CD8-positive, alpha-beta memory T cell (primary cell): ENCODE data around the gene CIT. TPM values are rescaled to one million over a fixed set of nuclear protein-coding genes. Genes with fewer than 3 reads are reported as not detected.

Experiments used
- CTCF ChIA-PET: fragments of 350-600 bp; sonication (Branson Sonifier 250); formaldehyde crosslinking; loops from one replicate; lab custom pipeline; 2021; ENCODE audit warnings: antibody characterized with exemption; lab: Charles Lee
- POLR2A ChIA-PET: fragments of 350-600 bp; sonication (Branson Sonifier 250); formaldehyde crosslinking; loops from one replicate; lab custom pipeline; 2021; ENCODE audit warnings: antibody characterized with exemption; lab: Charles Lee
- DNase-seq, 5 donors: peaks; one replicate each; pipeline versions ENCODE4 v3.0.0 to v3.0.0-alpha.2; 2020 to 2022; ENCODE audit warnings: mixed read lengths in 1 of 5
- H3K27ac ChIP-seq: one replicate; pipeline ENCODE4 v1.7.0; 2013; ENCODE audit warnings: low read depth, mild to moderate bottlenecking, low read length, moderate library complexity
- H3K27me3 ChIP-seq: 2 replicates; pipeline ENCODE4 v1.7.0; 2013; ENCODE audit warnings: low read length, mild to moderate bottlenecking; ENCODE audit not compliant: insufficient read depth, poor library complexity, severe bottlenecking
- H3K36me3 ChIP-seq: 2 replicates; pipeline ENCODE4 v1.7.0; 2013; ENCODE audit warnings: mild to moderate bottlenecking, low read length, moderate library complexity; ENCODE audit not compliant: insufficient read depth
- H3K4me1 ChIP-seq: 2 replicates; pipeline ENCODE4 v1.7.0; 2013; ENCODE audit warnings: mild to moderate bottlenecking, low read length, moderate library complexity; ENCODE audit not compliant: insufficient read depth
- H3K4me3 ChIP-seq: 2 replicates; pipeline ENCODE4 v1.7.0; 2013; ENCODE audit warnings: mild to moderate bottlenecking, low read length
- H3K9me3 ChIP-seq: 2 replicates; pipeline ENCODE4 v1.7.0; 2013; ENCODE audit warnings: mild to moderate bottlenecking, low read length
- H3K27ac Mint-ChIP-seq, 8 donors: one replicate each; pipeline ENCODE4 v1.8.0; 2020 to 2021; ENCODE audit warnings: mixed read lengths in 8 of 8, mild to moderate bottlenecking in 6 of 8, inconsistent platforms in 3 of 8, moderate library complexity in 3 of 8
- H3K27me3 Mint-ChIP-seq, 2 donors: one replicate each; pipeline ENCODE4 v1.8.0; 2020 to 2021; ENCODE audit warnings: mixed read lengths in 2 of 2, mild to moderate bottlenecking in 1 of 2, moderate library complexity in 1 of 2
- H3K36me3 Mint-ChIP-seq, 3 donors: one replicate each; pipeline ENCODE4 v1.8.0; 2020 to 2021; ENCODE audit warnings: mixed read lengths in 3 of 3, inconsistent platforms in 1 of 3, mild to moderate bottlenecking in 1 of 3
- H3K4me1 Mint-ChIP-seq, 3 donors: one replicate each; pipeline ENCODE4 v1.8.0; 2020 to 2021; ENCODE audit warnings: mixed read lengths in 3 of 3, inconsistent platforms in 1 of 3, mild to moderate bottlenecking in 1 of 3
- H3K4me3 Mint-ChIP-seq, 7 donors: one replicate each; pipeline ENCODE4 v1.8.0; 2020 to 2021; ENCODE audit warnings: mixed read lengths in 7 of 7, mild to moderate bottlenecking in 6 of 7, moderate library complexity in 4 of 7, inconsistent platforms in 2 of 7
- H3K9me3 Mint-ChIP-seq, 5 donors: one replicate each; pipeline ENCODE4 v1.8.0; 2020 to 2022; ENCODE audit warnings: mixed read lengths in 5 of 5, mild to moderate bottlenecking in 3 of 5, moderate library complexity in 2 of 5, inconsistent platforms in 1 of 5
- polyA plus RNA-seq: library from polyadenylated mRNA; unstranded; fragments of 300-500 nt; fragmentation: Illumina TruSeq; gene quantifications from one replicate; pipeline ENCODE4 v1.2.3, GENCODE V29; 2021
- total RNA-seq, 2 experiments: library from RNA; stranded (reverse); gene quantifications; one replicate each; pipeline ENCODE4 v1.2.3, GENCODE V29; 2021

Gene CIT
- total and polyA plus RNA-seq, 3 experiments from 2014 or later: 0.61 to 19.3 (median 17.6) TPM

DNA sequence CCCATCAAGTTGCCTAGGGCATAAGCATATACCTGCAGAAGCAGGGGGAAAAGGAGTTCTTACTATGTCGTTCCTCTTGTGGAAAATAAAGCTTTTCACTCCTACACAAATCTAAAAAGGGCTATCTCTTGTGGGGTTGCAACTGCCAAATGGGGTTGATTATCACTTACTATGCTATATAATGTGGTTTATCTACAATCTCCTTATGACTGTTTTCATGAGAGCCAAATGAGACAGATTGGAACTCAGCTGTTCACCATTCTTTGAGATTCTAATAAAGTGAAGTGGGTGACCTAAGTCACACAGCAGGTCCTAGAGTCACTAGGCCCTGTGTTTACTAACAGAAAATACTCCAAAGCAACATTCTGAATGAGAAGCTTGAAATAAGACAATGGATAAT lies 47.7 kb downstream of the CIT start:
- Mint-ChIP-seq H3K36me3 (peaks cover 0 to 4% (median 0%) of the 10 kb centered on the region in 3 donors), H3K9me3 (peaks cover 0 to 4% (median 0%) of the 10 kb centered on the region in 5 donors), H3K4me3 (no peak overlapping the region), H3K27me3 (no peaks in the 10 kb centered on the region), H3K4me1 (peaks cover 0 to 8% (median 3%) of the 10 kb centered on the region in 3 donors), H3K27ac (no peak overlapping the region)
- Histone ChIP-seq H3K27me3 (no peaks in the 10 kb centered on the region), H3K27ac (no peak overlapping the region), H3K36me3 (no peaks in the 10 kb centered on the region), H3K4me1 (no peaks in the 10 kb centered on the region), H3K9me3 (no peaks in the 10 kb centered on the region), H3K4me3 (no peak overlapping the region)
- CTCF ChIA-PET: no interaction called here
- no peak for DNase-seq
- POLR2A ChIA-PET: no interaction called here

DNA sequence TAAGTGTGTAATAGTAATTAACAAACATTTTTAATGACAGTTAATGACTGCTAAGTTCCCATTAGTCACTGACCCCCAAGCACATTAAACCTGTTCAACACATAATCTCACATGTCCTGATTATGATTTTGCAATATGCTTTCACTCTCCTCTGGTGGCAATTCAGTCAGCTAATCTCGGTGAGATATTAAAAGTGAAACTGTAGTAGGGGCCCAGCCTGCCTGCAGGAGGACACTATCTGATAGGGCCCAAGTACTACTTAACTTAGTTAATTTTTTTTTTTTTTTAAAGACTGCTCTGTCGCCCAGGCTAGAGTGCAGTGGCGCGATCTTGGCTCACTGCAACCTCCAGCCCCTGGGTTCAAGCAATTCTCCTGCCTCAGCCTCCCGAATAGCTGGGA lies 48.8 kb downstream of the CIT start:
- H3K9me3 Mint-ChIP-seq: peaks cover 0 to 4% (median 0%) of the 10 kb centered on the region in 5 donors
- ChIA-PET CTCF (no interaction called here), POLR2A (no interaction called here)
- H3K27ac Mint-ChIP-seq: no peak overlapping the region
- H3K4me1 ChIP-seq: no peaks in the 10 kb centered on the region
- H3K27ac ChIP-seq: no peak overlapping the region
- H3K4me1 Mint-ChIP-seq: peaks cover 0 to 8% (median 3%) of the 10 kb centered on the region in 3 donors
- H3K36me3 Mint-ChIP-seq: peaks cover 0 to 4% (median 0%) of the 10 kb centered on the region in 3 donors
- H3K4me3 Mint-ChIP-seq: peak overlapping the region in 1 of 7 donors; percentile 4
- no peak for DNase-seq
- H3K36me3 ChIP-seq: no peaks in the 10 kb centered on the region
- no peak overlapping the region for H3K4me3 ChIP-seq
- no peaks in the 10 kb centered on the region for H3K9me3 ChIP-seq
- H3K27me3 Mint-ChIP-seq: no peaks in the 10 kb centered on the region
- H3K27me3 ChIP-seq: no peaks in the 10 kb centered on the region

DNA sequence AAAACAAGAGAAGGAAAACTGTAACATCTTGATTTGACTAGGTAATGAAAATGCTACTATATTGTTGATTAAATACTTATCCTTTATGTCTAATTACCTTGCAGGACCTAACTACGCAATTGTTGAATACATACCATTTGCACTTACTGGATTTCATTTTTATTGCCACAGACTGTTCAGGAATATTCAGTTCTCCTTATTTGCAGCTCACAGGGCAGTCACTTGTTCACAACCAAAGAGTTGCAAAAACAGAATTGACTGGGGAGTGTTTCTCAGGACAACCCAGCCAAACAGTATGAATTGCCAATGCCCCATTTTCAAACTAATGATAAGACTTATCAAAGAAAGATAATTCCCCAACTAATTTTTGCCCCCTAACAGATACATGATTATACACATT lies 49.4 kb downstream of the CIT start:
- Histone ChIP-seq H3K27ac (no peak overlapping the region), H3K36me3 (no peaks in the 10 kb centered on the region), H3K27me3 (no peaks in the 10 kb centered on the region), H3K4me1 (no peaks in the 10 kb centered on the region), H3K9me3 (no peaks in the 10 kb centered on the region), H3K4me3 (no peak overlapping the region)
- Mint-ChIP-seq H3K27ac (no peak overlapping the region), H3K4me3 (no peak overlapping the region), H3K4me1 (peaks cover 0 to 8% (median 3%) of the 10 kb centered on the region in 3 donors), H3K9me3 (peaks cover 0 to 4% (median 0%) of the 10 kb centered on the region in 5 donors), H3K27me3 (no peaks in the 10 kb centered on the region), H3K36me3 (peaks cover 0 to 2% (median 0%) of the 10 kb centered on the region in 3 donors)
- DNase-seq: no peak
- CTCF ChIA-PET: no interaction called here
- POLR2A ChIA-PET: no interaction called here

DNA sequence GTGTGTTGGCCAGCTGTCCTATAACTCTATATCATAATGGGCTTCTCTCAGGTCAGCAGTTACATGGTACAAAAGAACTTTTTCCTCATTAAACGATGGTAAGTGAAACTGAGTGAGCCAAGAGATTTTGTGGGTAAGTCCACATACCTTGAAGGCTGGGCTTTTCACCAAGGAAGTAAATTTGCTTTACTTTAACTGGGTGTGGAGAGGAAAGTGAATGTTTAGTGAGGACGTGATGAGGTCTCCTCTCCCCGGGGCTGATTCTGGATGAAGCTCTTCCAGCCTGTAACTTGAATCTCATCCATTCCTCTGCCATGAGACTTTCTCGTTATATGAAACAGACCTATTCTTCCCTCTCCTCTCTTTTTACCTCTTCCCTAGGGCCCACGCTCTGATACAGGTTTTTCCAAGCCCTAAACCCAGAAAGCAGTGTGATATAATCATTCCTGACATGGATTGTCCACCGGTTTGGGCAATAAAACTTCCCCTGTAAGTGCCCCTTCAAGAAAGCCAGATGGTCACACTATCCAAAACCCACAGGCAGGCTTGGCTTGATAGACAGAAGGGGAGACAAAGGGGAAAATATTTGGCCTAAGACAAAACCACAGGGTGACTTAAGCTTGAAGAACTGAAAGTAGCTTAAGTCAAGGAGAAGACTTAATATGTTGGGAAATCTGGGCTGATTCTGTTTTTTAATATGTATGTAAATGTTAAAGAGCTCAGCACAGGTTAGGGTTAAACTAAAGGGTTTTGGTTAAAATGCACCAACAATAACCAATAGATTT lies 50.3 kb downstream of the CIT start:
- Histone ChIP-seq H3K4me3 (no peak overlapping the region), H3K27me3 (no peaks in the 10 kb centered on the region), H3K9me3 (no peaks in the 10 kb centered on the region), H3K36me3 (no peaks in the 10 kb centered on the region), H3K27ac (no peak overlapping the region), H3K4me1 (no peaks in the 10 kb centered on the region)
- Mint-ChIP-seq H3K4me3 (peak overlapping the region in 1 of 7 donors; percentile 27), H3K27ac (peak overlapping the region in 1 of 8 donors; percentile 69), H3K36me3 (peaks cover 0 to 2% (median 0%) of the 10 kb centered on the region in 3 donors), H3K4me1 (peaks cover 0 to 8% (median 3%) of the 10 kb centered on the region in 3 donors), H3K27me3 (no peaks in the 10 kb centered on the region), H3K9me3 (peaks cover 0 to 4% (median 0%) of the 10 kb centered on the region in 5 donors)
- ChIA-PET CTCF (no interaction called here), POLR2A (no interaction called here)
- no peak for DNase-seq

DNA sequence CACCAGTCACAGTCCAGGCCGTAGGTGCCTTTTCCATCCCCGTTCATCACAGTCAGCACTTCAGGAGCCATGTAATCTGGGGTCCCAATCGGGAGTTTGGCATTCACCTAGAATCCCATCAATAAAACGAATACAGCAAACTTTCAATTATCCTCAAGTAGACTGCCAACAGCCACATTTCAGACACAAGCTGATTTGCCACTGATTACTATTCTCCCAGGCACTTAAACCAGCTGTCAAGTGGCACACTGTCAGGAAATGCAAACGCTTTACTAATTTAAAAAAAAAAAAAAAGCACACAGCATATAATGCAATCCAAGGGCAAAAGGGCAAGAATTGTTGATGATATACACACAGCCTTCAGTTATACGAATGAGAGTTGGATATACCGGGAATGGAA lies 51.9 kb downstream of the CIT start:
- Mint-ChIP-seq H3K4me3 (no peak overlapping the region), H3K36me3 (peaks cover 0 to 2% (median 0%) of the 10 kb centered on the region in 3 donors), H3K4me1 (peaks cover 0 to 8% (median 3%) of the 10 kb centered on the region in 3 donors), H3K27ac (no peak overlapping the region), H3K27me3 (no peaks in the 10 kb centered on the region), H3K9me3 (peaks cover 0 to 4% (median 0%) of the 10 kb centered on the region in 5 donors)
- POLR2A ChIA-PET: no interaction called here
- no peaks in the 10 kb centered on the region for H3K9me3 ChIP-seq
- CTCF ChIA-PET: no interaction called here
- H3K27ac ChIP-seq: no peak overlapping the region
- DNase-seq: no peak
- no peaks in the 10 kb centered on the region for H3K27me3 ChIP-seq
- no peak overlapping the region for H3K4me3 ChIP-seq
- H3K36me3 ChIP-seq: no peaks in the 10 kb centered on the region
- no peaks in the 10 kb centered on the region for H3K4me1 ChIP-seq

DNA sequence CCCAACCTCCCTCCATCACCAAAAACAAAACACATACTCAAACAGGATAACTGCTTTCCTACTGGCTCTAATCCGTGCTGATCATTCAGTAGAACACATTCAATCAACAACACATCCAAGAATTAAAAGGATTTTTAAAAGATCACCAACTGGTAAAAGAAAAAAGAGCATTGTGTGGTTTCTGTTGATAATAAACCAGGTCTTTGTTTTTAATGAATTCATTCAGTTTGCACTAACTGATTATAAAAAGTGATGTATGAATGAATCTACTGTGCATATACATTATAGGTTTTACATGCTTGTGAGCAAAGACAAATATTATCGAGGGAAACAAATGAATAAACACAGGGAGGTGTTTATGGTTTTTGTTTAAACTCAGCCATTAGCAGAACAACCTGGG lies 55.1 kb downstream of the CIT start:
- no peaks in the 10 kb centered on the region for H3K4me1 ChIP-seq
- CTCF ChIA-PET: no interaction called here
- H3K27me3 ChIP-seq: no peaks in the 10 kb centered on the region
- Mint-ChIP-seq H3K4me3 (no peak overlapping the region), H3K27ac (no peak overlapping the region), H3K27me3 (peaks cover 0 to 1% of the 10 kb centered on the region in 2 donors), H3K36me3 (no peaks in the 10 kb centered on the region), H3K4me1 (no peaks in the 10 kb centered on the region), H3K9me3 (no peaks in the 10 kb centered on the region)
- no peak overlapping the region for H3K27ac ChIP-seq
- H3K36me3 ChIP-seq: no peaks in the 10 kb centered on the region
- POLR2A ChIA-PET: no interaction called here
- DNase-seq: no peak
- no peaks in the 10 kb centered on the region for H3K9me3 ChIP-seq
- H3K4me3 ChIP-seq: no peak overlapping the region

DNA sequence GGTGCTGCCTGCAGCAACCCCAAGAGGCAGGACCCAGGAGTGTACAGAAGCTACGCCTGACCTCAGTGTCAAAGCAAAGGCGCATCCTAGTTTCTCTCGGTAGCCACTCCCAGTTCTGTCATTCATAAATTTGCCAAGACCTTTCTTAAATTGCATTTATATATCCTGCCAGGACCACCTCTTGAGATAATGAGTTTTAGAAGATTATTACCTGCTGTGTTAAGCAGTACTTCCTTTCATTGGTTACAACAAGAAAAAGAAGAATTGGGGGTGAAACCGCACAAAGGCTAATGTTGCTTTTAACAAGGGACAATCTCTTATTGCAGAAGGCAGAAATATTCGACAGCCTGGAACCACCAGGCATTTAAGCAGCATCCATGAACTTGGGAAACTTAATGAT lies 57.8 kb downstream of the CIT start:
- Histone ChIP-seq H3K4me3 (no peak overlapping the region), H3K27ac (no peak overlapping the region), H3K4me1 (no peaks in the 10 kb centered on the region), H3K9me3 (no peaks in the 10 kb centered on the region), H3K36me3 (no peaks in the 10 kb centered on the region), H3K27me3 (no peaks in the 10 kb centered on the region)
- no peak for DNase-seq
- Mint-ChIP-seq H3K9me3 (no peaks in the 10 kb centered on the region), H3K36me3 (peaks cover 0 to 1% (median 0%) of the 10 kb centered on the region in 3 donors), H3K4me3 (no peak overlapping the region), H3K4me1 (no peaks in the 10 kb centered on the region), H3K27me3 (peaks cover 0 to 1% of the 10 kb centered on the region in 2 donors), H3K27ac (no peak overlapping the region)
- POLR2A ChIA-PET: no interaction called here
- CTCF ChIA-PET: no interaction called here

DNA sequence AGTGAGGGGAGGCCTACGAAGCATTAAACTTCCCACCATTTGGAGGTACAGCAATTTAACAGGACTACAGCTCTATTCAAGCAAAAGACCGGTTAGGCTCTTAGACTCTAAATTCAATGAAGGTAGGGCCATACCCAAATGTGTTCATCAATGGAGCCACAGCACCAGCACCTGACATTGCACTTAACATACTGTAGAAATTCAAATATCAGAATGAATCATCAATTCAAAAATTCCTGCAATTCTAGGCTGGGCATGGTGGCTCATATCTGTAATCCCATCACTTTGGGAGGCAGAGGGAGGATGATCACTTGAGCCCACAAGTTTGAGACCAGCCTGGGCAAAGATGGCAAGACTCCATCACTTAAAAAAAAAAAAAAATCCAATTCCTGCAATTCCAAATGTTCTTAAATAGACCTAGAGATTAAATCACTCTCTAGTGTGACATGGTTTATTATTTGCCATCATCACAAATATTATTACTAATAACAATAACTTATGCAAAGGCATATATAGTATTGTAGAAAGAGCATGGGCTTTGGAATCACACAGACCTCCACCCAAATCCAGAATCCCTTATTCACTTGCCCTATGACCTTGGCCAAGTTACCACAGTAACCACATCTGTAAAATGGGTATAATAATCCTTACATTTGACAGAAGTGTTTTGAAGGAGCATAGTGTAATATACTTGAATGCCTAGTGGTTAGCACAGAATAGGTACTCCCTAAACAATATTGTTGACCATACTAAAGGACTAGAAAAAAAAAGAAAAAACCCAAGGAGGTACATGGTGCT lies 59.4 kb downstream of the CIT start:
- Histone ChIP-seq H3K4me1 (no peaks in the 10 kb centered on the region), H3K9me3 (no peaks in the 10 kb centered on the region), H3K36me3 (no peaks in the 10 kb centered on the region), H3K27ac (no peak overlapping the region), H3K4me3 (no peak overlapping the region), H3K27me3 (no peaks in the 10 kb centered on the region)
- H3K27ac Mint-ChIP-seq: no peak overlapping the region
- ChIA-PET CTCF (no interaction called here), POLR2A (no interaction called here)
- H3K36me3 Mint-ChIP-seq: peaks cover 0 to 3% (median 0%) of the 10 kb centered on the region in 3 donors
- H3K27me3 Mint-ChIP-seq: peaks cover 0 to 1% of the 10 kb centered on the region in 2 donors
- no peak overlapping the region for H3K4me3 Mint-ChIP-seq
- H3K9me3 Mint-ChIP-seq: no peaks in the 10 kb centered on the region
- no peaks in the 10 kb centered on the region for H3K4me1 Mint-ChIP-seq
- DNase-seq: no peak
